ENCODE data around the gene CSPG4. TPM values are rescaled to one million over a fixed set of nuclear protein-coding genes. Genes with fewer than 3 reads are reported as not detected.
A peak's percentile ranks its signal among the peaks of the same experiment; 100 is the strongest.

Gene CSPG4
- total and polyA plus RNA-seq, 2 of the 13 experiments (the other 11 are each of a cell fraction or from before 2014, with no cell fraction given) = 0.01 to 0.04 TPM

- no peak for TF ChIP-seq CBX5 (CRISPR knock-in tag; IDR thresholded peaks at IDR 0.05; ENCODE audit: borderline replicate concordance)
- TF ChIP-seq ZXDC (CRISPR knock-in tag; IDR thresholded peaks at IDR 0.05) = no peak
- no peak for TF ChIP-seq ZSCAN22 (CRISPR knock-in tag; IDR thresholded peaks at IDR 0.05)
- no peak for TF ChIP-seq KAT8 (CRISPR knock-in tag; IDR thresholded peaks at IDR 0.05)
- no peak for TF ChIP-seq ESRRA (CRISPR knock-in tag; IDR thresholded peaks at IDR 0.05; ENCODE audit: low read depth)
- no peak for TF ChIP-seq FIP1L1 (IDR thresholded peaks at IDR 0.05; ENCODE audit: borderline replicate concordance, insufficient read depth, low read depth, low read length)
- TF ChIP-seq MEIS2 (CRISPR knock-in tag; IDR thresholded peaks at IDR 0.05) = no peak
- no peak for TF ChIP-seq YY1 (IDR thresholded peaks at IDR 0.05; ENCODE audit: insufficient read depth, insufficient replicate concordance, low read depth, low read length)
- TF ChIP-seq MLX (CRISPR knock-in tag; IDR thresholded peaks at IDR 0.05) = no peak
- peak; percentile 59 for TF ChIP-seq STAG1 (CRISPR knock-in tag; IDR thresholded peaks at IDR 0.05)
- TF ChIP-seq ZNF572 (CRISPR knock-in tag; IDR thresholded peaks at IDR 0.05) = 0 out of 2 replicates have a peak, but pooled peaks have one; percentile 9
- TF ChIP-seq ZBTB10 (CRISPR knock-in tag; IDR thresholded peaks at IDR 0.05; ENCODE audit: borderline replicate concordance) = no peak
- TF ChIP-seq ZNF451 (CRISPR knock-in tag; IDR thresholded peaks at IDR 0.05) = no peak
- TF ChIP-seq RNF2 (conservative IDR thresholded peaks at IDR 0.05; ENCODE audit: low read depth) = no peak
These were observed 72.0 kb downstream of the CSPG4 start (continued) for GRCh38 chr15:75640483-75641178.

Data from HepG2 (cell line).